GM13977 (cell line): ENCODE results near the gene SCGB1D1.
"Not testable (repeated sequence)": the region's sequence is repeated elsewhere in the genome, so short reads cannot be mapped to it uniquely, and the experiment has no call there.

ENCODE experiments used
- DNase-seq: peaks from one replicate; pipeline ENCODE4 v3.0.0; 2012; ENCODE audit warnings: low spot score
- in situ Hi-C: fragments of 300-500 bp; cut with MboI; formaldehyde crosslinking; loops from one replicate; pipeline ENCODE4 v1.12.0; 2022; ENCODE audit warnings: low sequenced_read_pairs, low pct_unique_long_range_greater_than_20kb, mixed read lengths, inconsistent platforms; ENCODE audit not compliant: unreplicated experiment
- TF ChIP-seq, protein P1 (sequence below): IDR thresholded peaks from 2 replicates; pipeline ENCODE4 v1.5.1; 2012; ENCODE audit warnings: mild to moderate bottlenecking, control low read depth; ENCODE audit not compliant: insufficient read depth; ENCODE audit errors: extremely low read depth, missing control alignments

The SCGB1D1 gene

DNA sequence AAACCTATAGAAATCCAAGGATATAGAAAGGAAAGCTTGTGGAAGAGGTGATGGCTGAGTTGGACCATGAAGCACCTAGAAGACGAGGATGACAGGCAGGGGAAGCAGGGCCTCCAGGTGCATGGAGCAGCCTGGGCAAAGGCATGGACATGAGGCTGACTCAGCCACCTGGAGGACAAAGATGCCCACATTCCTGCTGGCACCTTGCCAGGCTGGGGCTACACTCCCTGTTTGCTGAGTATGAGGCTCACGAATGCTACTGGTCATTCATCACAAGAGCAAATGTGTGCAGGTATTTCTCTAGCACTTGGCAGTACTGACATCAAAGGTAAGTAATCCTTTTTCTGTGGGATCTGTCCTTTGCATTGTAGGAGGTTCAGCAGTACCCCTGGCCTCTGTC, 11.4 kb downstream of the SCGB1D1 start:
- no peak for DNase-seq
- TF ChIP-seq, protein P1, sequence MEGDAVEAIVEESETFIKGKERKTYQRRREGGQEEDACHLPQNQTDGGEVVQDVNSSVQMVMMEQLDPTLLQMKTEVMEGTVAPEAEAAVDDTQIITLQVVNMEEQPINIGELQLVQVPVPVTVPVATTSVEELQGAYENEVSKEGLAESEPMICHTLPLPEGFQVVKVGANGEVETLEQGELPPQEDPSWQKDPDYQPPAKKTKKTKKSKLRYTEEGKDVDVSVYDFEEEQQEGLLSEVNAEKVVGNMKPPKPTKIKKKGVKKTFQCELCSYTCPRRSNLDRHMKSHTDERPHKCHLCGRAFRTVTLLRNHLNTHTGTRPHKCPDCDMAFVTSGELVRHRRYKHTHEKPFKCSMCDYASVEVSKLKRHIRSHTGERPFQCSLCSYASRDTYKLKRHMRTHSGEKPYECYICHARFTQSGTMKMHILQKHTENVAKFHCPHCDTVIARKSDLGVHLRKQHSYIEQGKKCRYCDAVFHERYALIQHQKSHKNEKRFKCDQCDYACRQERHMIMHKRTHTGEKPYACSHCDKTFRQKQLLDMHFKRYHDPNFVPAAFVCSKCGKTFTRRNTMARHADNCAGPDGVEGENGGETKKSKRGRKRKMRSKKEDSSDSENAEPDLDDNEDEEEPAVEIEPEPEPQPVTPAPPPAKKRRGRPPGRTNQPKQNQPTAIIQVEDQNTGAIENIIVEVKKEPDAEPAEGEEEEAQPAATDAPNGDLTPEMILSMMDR, result no peak
- in situ Hi-C loops, result no loop called here

DNA sequence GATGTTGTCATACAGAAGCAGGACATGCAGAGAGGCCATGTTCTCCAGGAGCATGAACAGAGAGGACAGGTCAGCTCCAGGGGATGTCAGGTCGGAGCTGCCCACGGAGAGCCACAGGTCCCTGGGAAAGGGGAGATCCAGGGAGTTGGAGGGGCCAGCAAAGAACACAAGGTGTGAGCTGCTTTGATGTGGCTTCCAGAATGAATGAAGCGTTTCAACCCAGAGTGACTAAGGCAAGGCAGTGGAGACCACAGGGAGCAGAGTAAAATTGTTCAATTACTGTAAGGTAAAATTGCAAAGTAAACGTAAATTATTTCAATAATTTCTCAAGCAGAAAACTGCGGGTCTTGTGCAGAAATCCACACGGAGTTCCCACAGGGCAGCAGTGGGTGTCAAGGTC, 12.9 kb downstream of the SCGB1D1 start:
- no peak for DNase-seq
- TF ChIP-seq, protein P1, result no peak
- in situ Hi-C loops, result no loop called here

DNA sequence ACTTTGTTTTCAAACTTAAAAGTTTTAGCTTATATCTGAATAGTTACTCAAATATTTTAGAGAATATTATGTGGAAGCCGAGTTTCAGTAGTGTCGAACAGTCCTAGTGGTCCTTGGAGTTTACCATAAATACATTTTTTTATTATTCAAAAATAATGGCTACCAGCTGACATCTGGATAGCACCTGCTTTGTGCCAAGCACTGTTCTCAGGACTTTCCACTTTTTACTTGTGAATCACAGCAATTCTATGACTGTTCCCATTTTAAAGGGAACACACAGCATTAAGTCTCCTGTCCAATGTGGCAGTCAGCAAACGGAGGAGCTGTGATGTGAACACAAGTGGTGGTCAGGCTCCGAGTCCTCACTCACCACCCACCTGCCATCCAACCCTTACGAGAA, 14.4 kb downstream of the SCGB1D1 start:
- in situ Hi-C loops, result no loop called here
- TF ChIP-seq, protein P1, result no peak
- DNase-seq, result no peak

DNA sequence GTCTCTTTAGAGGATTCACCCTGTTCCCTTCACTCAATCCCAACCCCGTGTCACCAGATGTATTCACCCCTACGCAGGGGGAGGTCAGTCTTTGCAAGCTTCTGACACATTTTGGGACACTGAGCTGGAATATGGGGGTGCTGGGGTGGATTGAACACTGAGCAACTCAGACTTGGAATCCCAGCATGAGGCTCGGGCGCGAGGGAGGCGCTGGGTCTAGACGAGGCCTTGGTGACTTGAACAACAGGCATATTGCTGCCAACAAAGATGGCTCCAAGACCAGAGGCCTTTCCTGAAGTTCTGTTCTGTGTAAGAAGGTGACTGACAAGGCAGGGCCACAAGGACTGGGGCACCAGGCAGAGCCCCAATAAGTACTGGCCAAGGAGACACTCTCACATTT, 15.4 kb downstream of the SCGB1D1 start:
- TF ChIP-seq, protein P1, result no peak
- in situ Hi-C loops, result no loop called here
- DNase-seq, result no peak

DNA sequence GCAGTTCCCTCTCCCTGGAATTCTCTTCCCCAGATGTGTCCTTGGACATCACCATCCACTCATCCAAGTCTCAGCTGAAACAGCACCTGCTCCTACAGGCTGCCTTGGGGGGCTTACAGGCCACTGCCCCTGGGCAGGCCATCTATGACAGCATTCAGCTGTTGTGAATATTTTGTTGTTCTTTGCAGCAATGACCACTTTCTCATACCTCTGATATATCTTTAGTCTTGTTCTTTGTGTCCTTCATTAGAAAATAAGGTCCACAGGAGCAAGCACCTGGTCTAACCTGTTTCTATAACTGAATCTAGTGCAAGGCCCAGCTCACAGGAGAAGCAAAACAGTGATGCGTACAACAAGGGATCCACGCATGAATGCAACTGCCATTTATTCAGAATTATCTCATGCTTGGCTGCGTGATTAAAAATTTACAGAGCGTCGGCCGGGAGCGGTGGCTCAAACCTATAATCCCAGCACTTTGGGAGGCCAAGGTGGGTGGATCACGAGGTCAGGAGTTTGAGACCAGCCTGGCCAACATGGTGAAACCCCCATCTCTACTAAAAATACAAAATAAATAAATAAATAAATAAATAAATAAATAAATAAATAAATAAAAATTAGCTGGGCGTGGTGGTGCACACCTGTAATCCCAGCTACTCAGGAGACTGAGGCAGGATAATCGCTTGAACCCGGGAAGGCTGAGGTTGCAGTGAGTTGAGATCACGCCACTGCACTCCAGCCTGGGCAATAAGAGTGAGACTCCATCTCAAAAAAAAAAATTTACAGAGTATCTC, 16.5 kb downstream of the SCGB1D1 start:
- DNase-seq, in situ Hi-C loops: not testable (repeated sequence)

DNA sequence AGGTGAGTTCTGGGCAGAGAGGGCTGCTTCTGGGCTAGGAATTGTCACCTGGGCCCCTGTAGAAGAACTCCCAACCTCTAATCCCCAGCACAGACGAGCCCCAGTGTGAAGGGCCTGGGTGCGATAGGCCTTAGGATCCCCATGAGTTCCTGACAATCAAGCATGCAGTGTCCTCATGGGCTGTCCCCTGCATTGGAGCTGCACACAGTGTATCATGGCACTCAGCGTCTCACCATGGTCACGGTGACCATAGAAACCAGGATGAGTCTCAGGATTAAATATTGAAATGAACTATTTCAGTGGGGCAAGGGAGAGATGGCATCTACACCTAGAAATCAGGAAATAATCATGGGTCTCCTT, 18.7 kb downstream of the SCGB1D1 start:
- in situ Hi-C loops, result no loop called here

DNA sequence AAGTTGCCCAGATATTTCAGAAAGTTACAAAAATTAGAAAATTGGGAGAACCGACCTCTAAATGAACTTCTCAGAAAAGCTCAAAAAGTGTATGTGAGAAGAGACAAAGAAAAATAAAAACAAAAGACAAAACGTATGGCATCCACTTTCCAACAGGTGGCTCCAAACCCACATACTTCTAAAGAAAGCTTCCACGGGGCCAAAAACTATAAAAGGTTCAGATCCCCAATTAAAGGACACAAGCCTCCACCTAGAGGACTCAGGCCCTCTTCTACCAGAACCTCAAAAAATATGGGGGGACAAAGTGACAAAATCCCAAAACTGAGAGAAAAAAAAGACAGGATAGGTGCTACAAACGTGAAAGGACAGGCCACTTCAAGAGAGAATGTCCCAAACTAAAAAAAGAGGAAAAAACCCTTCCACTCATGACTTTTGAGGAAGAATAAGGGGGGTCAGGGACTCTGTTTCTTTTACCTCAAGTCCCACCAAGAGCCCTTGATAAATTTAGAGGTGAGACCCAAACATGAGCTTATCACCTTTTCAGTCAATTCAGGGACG, 27.3 kb downstream of the SCGB1D1 start:
- in situ Hi-C loops, result no loop called here
- DNase-seq, result peak; percentile 23
- TF ChIP-seq, protein P1, result peak; percentile 43

More for the DNA sequence above, 18.7 kb downstream of the SCGB1D1 start:
- DNase-seq, result no peak
- TF ChIP-seq, protein P1, result no peak
